Glomerular visceral epithelial cell (primary cell): ENCODE data around the gene RAB42.
"Not testable (repeated sequence)": the region's sequence is repeated elsewhere in the genome, so short reads cannot be mapped to it uniquely, and the experiment has no call there.

Experiments used
- DNase-seq: peaks from one replicate; pipeline ENCODE4 v3.0.0-alpha.2; 2016; ENCODE audit errors: extremely low spot score

RAB42 gene

GRCh38 chr1:28591708-28592320 is at the start of gene RAB42:
Gene RAB42 (plus strand): TSS chr1:28592265. CDS start chr1:28592512, 247 bp downstream.
- no peak for DNase-seq

GRCh38 chr1:28545246-28545628 is 46.8 kb upstream of the RAB42 start:
- no peak for DNase-seq

- no peak for DNase-seq
Measured at GRCh38 chr1:28548318-28548717, 43.7 kb upstream of the RAB42 start.

- no peak for DNase-seq
Measured at GRCh38 chr1:28551381-28551780, 40.7 kb upstream of the RAB42 start.

GRCh38 chr1:28552758-28553663 is 39.1 kb upstream of the RAB42 start, which contains the start of gene TRNAU1AP:
Gene TRNAU1AP (plus strand): TSS chr1:28553085. CDS start chr1:28553111, 26 bp downstream.
- DNase-seq: peak; percentile 97

- DNase-seq: no peak
Measured at GRCh38 chr1:28560886-28561285, 31.2 kb upstream of the RAB42 start.

GRCh38 chr1:28564310-28564709 is 27.8 kb upstream of the RAB42 start:
- DNase-seq: no peak

- DNase-seq: no peak
Measured at GRCh38 chr1:28565040-28565439, 27.0 kb upstream of the RAB42 start.

- DNase-seq: no peak
Measured at GRCh38 chr1:28565726-28566125, 26.3 kb upstream of the RAB42 start.

GRCh38 chr1:28566931-28567330 is 25.1 kb upstream of the RAB42 start:
- no peak for DNase-seq

GRCh38 chr1:28571911-28572310 is 20.2 kb upstream of the RAB42 start:
- DNase-seq: no peak

GRCh38 chr1:28572891-28573290 is 19.2 kb upstream of the RAB42 start:
- not testable (repeated sequence) for DNase-seq

GRCh38 chr1:28573564-28573963 is 18.5 kb upstream of the RAB42 start:
- DNase-seq: no peak

GRCh38 chr1:28577052-28577678 is 14.9 kb upstream of the RAB42 start:
- DNase-seq: no peak

- DNase-seq: no peak
Measured at GRCh38 chr1:28577738-28578536, 14.1 kb upstream of the RAB42 start.

- no peak for DNase-seq
Measured at GRCh38 chr1:28578696-28579218, 13.3 kb upstream of the RAB42 start.

- DNase-seq: no peak
Measured at GRCh38 chr1:28579401-28579800, 12.7 kb upstream of the RAB42 start.

- peak; percentile 50 for DNase-seq
Measured at GRCh38 chr1:28580722-28581530, 11.1 kb upstream of the RAB42 start.

- DNase-seq: peak; percentile 98
Measured at GRCh38 chr1:28581531-28582247, 10.4 kb upstream of the RAB42 start.

- no peak for DNase-seq
Measured at GRCh38 chr1:28582248-28582615, 9.8 kb upstream of the RAB42 start.
